Suppressor macrophage treated with lipopolysaccharide for 4 hours (primary cell): ENCODE results near the gene DTNB.
A peak's percentile ranks its signal among the peaks of the same experiment; 100 is the strongest.
"Not testable (repeated sequence)": the region's sequence is repeated elsewhere in the genome, so short reads cannot be mapped to it uniquely, and the experiment has no call there.

Source experiments
- DNase-seq: peaks from one replicate; pipeline ENCODE4 v3.0.0-alpha.2; 2020

DTNB gene

DNA sequence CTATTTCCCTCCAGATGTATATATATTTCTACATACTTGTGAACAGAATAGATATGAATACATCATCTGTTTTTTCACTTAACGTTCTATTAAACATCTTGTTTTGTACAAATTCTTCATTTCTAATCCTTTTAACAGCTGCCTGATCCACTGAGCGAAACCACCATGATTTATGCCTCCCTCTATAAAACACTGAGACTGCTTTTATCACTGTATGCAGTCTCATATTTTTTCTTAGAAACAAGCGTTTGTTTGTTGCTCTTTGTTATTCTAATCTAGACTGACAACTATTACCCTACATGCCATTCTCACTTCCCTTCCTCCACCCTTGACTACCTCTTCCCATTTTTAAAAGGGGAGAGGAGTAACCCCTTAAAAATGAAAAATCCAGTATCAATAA is 88.2 kb downstream of the DTNB start:
- no peak for DNase-seq

- peak; percentile 78 for DNase-seq
Observed at GRCh38 chr2:25582077-25582830, 91.1 kb downstream of the DTNB start.

GRCh38 chr2:25576596-25576995 is 96.8 kb downstream of the DTNB start:
- DNase-seq: no peak

DNA sequence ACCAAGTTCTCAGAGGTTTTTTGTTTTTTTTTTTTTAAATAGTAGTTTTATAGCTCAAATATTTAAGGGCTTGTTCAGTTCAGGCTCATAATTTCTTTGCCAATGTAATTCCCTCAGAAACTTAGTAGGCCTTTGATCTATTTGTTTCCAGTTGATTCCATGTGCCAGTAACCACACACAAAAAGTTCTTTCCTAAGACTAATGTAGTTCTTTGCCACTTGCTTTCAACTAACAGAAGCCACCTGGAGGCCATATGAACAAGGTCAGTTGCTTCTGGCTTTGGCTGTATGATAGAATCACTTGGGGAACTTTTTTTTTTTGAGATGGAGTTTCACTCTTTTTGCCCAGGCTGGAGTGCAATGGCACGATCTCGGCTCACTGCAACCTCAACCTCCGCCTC is 100.7 kb downstream of the DTNB start:
- DNase-seq: no peak

DNA sequence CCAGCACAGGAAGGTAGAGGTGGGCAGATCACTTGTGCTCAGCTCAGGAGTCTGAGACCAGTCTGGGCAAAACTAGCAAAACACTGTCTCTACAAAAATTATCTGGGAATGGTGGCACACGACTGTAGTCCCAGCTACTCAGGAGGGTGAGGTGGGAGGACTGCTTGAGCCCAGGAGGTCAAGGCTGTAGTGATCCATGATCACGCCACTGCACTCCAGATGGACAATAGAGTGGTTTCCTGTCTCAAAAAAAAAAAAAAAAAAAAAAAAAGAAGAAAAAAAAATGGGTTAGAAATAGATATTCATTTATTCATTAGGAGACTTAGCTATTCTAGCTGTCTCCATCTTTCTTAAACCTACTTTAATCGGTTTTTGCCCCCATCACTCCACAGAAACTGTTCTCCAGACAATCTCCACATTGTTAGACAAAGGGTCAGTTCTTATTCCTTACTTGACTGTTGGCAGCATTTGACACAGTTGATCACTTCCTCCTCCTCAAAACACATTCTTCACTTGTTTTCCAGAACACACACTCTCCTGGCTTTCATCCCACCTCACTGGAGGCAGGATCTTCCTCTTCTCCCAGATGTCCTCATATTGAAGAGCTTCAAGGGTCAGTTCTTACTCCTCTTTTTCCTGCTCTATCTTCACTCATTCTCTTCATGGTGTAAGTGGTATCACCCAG is 103.1 kb downstream of the DTNB start:
- DNase-seq: no peak

- DNase-seq: peak; percentile 69
Observed at GRCh38 chr2:25567406-25567805, 106.0 kb downstream of the DTNB start.

DNA sequence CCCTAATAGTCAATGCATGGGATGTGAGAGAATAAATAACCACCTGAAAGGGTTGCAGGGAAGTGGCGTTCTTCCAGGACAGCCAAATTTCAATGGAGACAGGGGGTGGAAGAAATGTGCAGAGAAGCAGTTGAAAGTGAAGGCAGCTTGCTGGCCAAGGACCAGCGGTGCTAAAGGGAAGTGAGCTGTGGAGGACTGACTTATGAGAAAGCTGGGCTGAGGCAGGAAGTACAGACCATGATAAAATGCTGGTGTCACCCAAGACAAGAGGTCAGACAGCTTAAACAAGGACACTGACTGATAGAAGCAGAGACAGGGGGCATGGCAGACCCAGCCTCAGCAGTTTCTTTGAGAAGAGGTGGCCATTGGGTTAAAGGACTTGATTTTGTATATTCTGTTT is 106.7 kb downstream of the DTNB start:
- peak; percentile 91 for DNase-seq

DNA sequence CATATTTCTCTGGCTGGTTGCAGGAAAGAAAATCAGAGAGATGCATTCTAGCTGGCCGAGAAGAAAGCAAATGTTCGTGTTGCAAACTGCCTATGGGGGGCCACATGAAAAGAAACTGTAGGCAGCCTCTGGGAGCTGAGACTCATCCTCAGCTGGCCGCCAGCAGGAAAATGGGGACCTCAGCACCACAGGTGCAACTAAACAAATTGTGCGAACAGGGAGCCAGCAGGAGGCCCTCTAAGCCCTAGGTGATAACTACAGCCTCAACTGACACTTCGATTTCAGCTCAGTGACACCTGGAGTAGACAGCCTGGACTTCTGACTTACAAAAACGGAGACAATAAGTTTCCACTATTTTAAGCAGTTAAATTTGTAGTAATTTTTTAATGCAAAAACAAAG is 107.3 kb downstream of the DTNB start:
- no peak for DNase-seq

- DNase-seq: peak; percentile 49
Observed at GRCh38 chr2:25561136-25561850, 112.1 kb downstream of the DTNB start.

- no peak for DNase-seq
Observed at GRCh38 chr2:25559148-25559547, 114.2 kb downstream of the DTNB start.

DNA sequence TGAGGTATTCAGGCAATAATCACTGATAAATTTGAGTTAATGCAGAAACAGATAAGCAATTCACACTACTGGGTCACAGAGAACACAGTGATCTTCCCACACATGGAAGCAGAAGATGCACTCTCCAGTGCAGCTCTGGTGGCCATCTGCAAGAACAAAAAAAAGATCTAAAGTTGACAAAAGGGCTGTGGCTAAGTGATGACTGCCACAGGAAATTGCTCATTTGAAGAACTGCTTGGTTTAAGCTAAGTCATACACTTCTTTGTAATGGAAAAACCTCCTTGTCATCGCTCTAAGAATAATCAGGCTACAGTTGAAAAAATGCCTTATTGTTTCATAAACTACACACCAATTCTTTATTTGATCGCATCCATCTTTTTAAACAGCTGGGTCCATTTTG is 115.1 kb downstream of the DTNB start:
- DNase-seq: peak; percentile 89

- DNase-seq: peak; percentile 68
Observed at GRCh38 chr2:25557179-25558036, 116.0 kb downstream of the DTNB start.

DNA sequence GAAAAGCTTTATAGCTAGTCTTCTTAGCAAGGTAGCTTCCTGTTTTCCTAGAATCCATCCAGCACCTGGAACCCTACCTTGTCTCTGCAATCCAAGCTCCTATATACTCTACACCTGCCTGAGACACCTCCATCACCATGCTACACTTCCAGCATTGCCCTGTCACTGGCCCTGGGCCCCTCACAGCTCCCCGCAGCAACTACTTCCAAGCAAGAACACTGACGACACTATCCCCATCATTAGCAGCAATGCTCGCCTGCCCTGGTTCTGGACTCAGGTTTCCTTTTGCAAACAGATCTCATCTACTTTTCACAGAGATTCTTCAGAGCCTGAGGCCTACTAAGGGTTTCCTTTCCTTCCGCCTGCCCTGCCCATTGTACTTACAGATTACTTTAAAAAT is 121.1 kb downstream of the DTNB start:
- DNase-seq: no peak

- peak; percentile 32 for DNase-seq
Observed at GRCh38 chr2:25551316-25551715, 122.1 kb downstream of the DTNB start.

- DNase-seq: not testable (repeated sequence)
Observed at GRCh38 chr2:25549571-25549970, 123.8 kb downstream of the DTNB start.

- DNase-seq: no peak
Observed at GRCh38 chr2:25548601-25549000, 124.8 kb downstream of the DTNB start.

DNA sequence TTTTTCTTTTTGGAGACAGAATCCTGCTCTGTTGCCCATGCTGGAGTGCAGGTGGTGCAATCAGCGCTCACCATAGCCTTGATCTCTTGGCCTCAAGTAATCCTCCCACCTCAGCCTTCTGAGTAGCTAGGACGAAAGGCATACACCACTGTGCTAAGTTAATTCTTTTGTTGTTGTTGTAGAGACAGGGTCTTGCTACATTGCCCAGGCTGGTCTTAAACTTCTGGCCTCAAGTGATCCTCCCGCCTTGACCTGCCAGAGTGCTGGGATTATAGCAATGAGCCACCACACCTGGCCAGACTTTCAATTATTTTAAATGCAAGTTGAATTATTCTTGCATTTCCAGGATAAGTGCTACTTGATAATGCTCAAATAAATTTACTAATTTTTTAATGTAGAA is 126.5 kb downstream of the DTNB start:
- no peak for DNase-seq

- no peak for DNase-seq
Observed at GRCh38 chr2:25545899-25546298, 127.5 kb downstream of the DTNB start.

- no peak for DNase-seq
Observed at GRCh38 chr2:25544445-25544844, 128.9 kb downstream of the DTNB start.

- DNase-seq: no peak
Observed at GRCh38 chr2:25543939-25544338, 129.4 kb downstream of the DTNB start.

DNA sequence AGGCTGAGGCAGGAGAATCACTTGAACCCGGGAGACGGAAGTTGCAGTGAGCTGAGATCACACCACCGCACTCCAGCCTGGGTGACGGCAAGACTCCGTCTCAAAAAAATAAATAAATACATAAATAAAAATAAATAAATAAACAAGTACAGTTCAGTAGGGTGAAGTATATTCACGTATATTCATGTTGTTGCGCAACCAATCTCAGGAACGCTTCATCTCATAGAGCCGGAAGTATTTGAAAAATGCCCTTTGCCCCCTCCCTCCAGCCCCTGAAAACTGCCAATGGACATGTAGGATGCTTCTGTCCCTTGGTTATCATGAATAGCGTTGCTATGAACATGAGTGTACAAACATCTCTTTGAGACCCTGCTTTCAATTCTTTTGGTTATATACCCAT is 132.0 kb downstream of the DTNB start:
- no peak for DNase-seq

GRCh38 chr2:25539136-25539535 is 134.2 kb downstream of the DTNB start:
- peak; percentile 54 for DNase-seq

GRCh38 chr2:25537526-25537925 is 135.9 kb downstream of the DTNB start:
- DNase-seq: no peak
